ENCODE measurements around the gene UCKL1. TPM values are rescaled to one million over a fixed set of nuclear protein-coding genes. Genes with fewer than 3 reads are reported as not detected.
"Not testable (repeated sequence)": the region's sequence is repeated elsewhere in the genome, so short reads cannot be mapped to it uniquely, and the experiment has no call there.

The UCKL1 gene
- total RNA-seq, 3 donors from 2014 or later (not counting 1 experiment from before 2014, with no cell fraction given), result 49.9 to 58.1 (median 49.9) TPM

DNA sequence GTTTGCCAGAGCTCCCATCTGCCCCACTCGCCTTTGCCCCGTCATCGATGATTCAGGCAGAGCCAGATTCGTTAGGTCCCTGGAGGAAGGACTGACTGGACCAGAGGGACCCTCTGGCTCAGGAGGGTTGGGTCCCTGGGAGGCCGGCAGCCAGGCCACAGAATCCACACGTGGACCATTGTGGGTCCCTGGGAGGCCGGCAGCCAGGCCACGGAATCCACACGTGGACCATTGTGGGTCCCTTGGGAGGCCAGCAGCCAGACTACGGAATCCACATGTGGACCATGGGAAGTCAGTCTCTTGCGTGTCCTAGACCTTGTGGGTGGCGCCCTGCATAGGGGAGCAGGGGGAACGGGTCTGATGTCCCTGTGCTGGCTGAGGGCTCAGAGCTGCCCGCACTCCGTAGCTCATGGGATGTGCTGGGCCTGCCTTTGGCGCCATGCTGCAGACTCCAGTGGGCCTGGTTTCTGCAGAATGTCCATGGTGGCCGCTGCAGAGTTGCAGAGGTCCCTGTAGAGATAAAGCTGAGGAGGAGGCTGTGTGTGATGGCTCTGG lies 23.5 kb downstream of the UCKL1 start:
- peaks cover 66% of the 10 kb centered on the region for H3K36me3 ChIP-seq (ENCODE audit: control insufficient read depth, insufficient read depth, low read length)

DNA sequence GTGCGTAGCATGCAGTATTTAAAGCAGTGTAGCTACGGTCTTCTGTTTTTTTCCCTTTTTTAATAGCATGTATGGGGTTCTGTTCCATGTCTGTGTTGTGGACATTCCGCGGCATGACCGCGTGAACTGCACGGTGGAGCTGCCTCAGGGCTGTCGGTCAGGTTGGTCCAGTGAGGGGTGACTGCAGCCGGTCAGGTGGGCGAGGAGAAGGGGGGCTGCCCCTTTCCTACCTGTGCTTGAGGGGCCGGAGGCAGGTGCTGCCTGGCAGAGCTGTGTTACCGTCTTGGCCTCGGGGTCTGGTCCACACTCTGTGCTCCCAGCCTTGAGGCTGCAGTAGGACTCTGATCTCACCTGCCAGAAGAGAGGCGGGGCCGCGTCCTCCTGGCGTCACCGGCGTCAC lies 24.5 kb downstream of the UCKL1 start:
- 97% methylated on average over 19 of the region's 19 CpGs for WGBS (ENCODE audit: insufficient coverage)
- ATAC-seq, result no peak
- TF ChIP-seq, protein P1, sequence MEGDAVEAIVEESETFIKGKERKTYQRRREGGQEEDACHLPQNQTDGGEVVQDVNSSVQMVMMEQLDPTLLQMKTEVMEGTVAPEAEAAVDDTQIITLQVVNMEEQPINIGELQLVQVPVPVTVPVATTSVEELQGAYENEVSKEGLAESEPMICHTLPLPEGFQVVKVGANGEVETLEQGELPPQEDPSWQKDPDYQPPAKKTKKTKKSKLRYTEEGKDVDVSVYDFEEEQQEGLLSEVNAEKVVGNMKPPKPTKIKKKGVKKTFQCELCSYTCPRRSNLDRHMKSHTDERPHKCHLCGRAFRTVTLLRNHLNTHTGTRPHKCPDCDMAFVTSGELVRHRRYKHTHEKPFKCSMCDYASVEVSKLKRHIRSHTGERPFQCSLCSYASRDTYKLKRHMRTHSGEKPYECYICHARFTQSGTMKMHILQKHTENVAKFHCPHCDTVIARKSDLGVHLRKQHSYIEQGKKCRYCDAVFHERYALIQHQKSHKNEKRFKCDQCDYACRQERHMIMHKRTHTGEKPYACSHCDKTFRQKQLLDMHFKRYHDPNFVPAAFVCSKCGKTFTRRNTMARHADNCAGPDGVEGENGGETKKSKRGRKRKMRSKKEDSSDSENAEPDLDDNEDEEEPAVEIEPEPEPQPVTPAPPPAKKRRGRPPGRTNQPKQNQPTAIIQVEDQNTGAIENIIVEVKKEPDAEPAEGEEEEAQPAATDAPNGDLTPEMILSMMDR (IDR thresholded peaks at IDR 0.05), result no peak

More for the DNA sequence above, 23.5 kb downstream of the UCKL1 start:
- no peaks in the 10 kb centered on the region for H3K27me3 Mint-ChIP-seq (ENCODE audit: low read depth in 2 of 2)
- no peak overlapping the region for H3K4me3 Mint-ChIP-seq
- TF ChIP-seq, protein P1 (IDR thresholded peaks at IDR 0.05), result no peak
- H3K4me1 Mint-ChIP-seq, result peaks cover 0 to 7% of the 10 kb centered on the region in 2 donors
- intact Hi-C loops (cut with micrococcal nuclease), result no loop called here
- no peak overlapping the region for H3K4me3 ChIP-seq (ENCODE audit: low read length)
- DNase-seq, result no peak
- H3K27ac ChIP-seq (ENCODE audit: low read length), result no peak overlapping the region
- H3K9me3 Mint-ChIP-seq, result no peaks in the 10 kb centered on the region
- no peak for ATAC-seq
- H3K27me3 ChIP-seq (ENCODE audit: control insufficient read depth, insufficient read depth, low read length), result no peaks in the 10 kb centered on the region
- no peaks in the 10 kb centered on the region for H3K9me3 ChIP-seq (ENCODE audit: control insufficient read depth, insufficient read depth, low read length)
- no peak overlapping the region for H3K27ac Mint-ChIP-seq
- no peaks in the 10 kb centered on the region for H3K4me1 ChIP-seq (ENCODE audit: control insufficient read depth, insufficient read depth, low read length)
- no peaks in the 10 kb centered on the region for H3K36me3 Mint-ChIP-seq
- WGBS (ENCODE audit: insufficient coverage), result 96% methylated on average over 17 of the region's 17 CpGs

DNA sequence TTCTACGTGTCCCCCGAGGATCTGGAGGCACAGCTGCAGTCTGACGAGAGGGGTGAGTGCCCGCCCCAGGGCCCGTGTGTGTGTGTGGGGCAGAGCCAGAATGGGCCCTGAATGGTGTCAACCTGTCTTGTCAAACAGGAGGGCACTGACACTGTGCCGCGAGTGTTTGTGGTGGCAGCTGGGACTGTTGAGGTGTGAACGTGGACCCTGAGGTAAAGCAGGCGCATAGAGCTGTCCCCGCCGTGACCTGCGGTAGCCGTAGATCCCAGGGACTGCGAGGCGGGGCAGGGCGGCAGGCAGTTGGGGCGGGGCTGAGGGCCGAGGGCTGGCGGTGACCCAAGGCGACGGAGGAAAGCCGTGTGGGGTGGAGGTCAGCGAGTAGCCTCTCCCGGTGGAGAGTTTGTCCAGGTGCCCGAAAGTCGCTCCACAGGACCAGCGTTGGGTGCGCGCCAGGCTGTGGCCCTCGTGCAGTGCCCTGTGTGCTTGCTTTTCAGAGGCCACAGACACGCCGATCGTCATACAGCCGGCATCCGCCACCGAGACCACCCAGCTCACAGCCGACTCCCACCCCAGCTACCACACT lies 25.2 kb downstream of the UCKL1 start:
- Mint-ChIP-seq H3K36me3 (no peaks in the 10 kb centered on the region), H3K27ac (no peak overlapping the region), H3K4me1 (peaks cover 0 to 18% of the 10 kb centered on the region in 2 donors), H3K27me3 (ENCODE audit: low read depth in 2 of 2) (no peaks in the 10 kb centered on the region), H3K9me3 (no peaks in the 10 kb centered on the region), H3K4me3 (no peak overlapping the region)
- H3K4me3 ChIP-seq (ENCODE audit: low read length), result no peak overlapping the region
- intact Hi-C loops (cut with micrococcal nuclease), result no loop called here
- ATAC-seq, result no peak
- no peaks in the 10 kb centered on the region for H3K4me1 ChIP-seq (ENCODE audit: control insufficient read depth, insufficient read depth, low read length)
- 96% methylated on average over 37 of the region's 37 CpGs for WGBS (ENCODE audit: insufficient coverage)
- H3K27ac ChIP-seq (ENCODE audit: low read length), result no peak overlapping the region
- no peaks in the 10 kb centered on the region for H3K9me3 ChIP-seq (ENCODE audit: control insufficient read depth, insufficient read depth, low read length)
- no peak for DNase-seq
- TF ChIP-seq, protein P1 (IDR thresholded peaks at IDR 0.05), result no peak
- no peaks in the 10 kb centered on the region for H3K27me3 ChIP-seq (ENCODE audit: control insufficient read depth, insufficient read depth, low read length)
- peaks cover 70% of the 10 kb centered on the region for H3K36me3 ChIP-seq (ENCODE audit: control insufficient read depth, insufficient read depth, low read length)

More for the DNA sequence above, 24.5 kb downstream of the UCKL1 start:
- H3K9me3 Mint-ChIP-seq, result no peaks in the 10 kb centered on the region
- H3K4me3 Mint-ChIP-seq, result no peak overlapping the region
- no peaks in the 10 kb centered on the region for H3K36me3 Mint-ChIP-seq
- H3K27me3 Mint-ChIP-seq (ENCODE audit: low read depth in 2 of 2), result no peaks in the 10 kb centered on the region
- no peaks in the 10 kb centered on the region for H3K27me3 ChIP-seq (ENCODE audit: control insufficient read depth, insufficient read depth, low read length)
- H3K9me3 ChIP-seq (ENCODE audit: control insufficient read depth, insufficient read depth, low read length), result no peaks in the 10 kb centered on the region
- no peaks in the 10 kb centered on the region for H3K4me1 ChIP-seq (ENCODE audit: control insufficient read depth, insufficient read depth, low read length)
- peaks cover 66% of the 10 kb centered on the region for H3K36me3 ChIP-seq (ENCODE audit: control insufficient read depth, insufficient read depth, low read length)
- no peak for DNase-seq
- H3K27ac Mint-ChIP-seq, result no peak overlapping the region
- no peak overlapping the region for H3K27ac ChIP-seq (ENCODE audit: low read length)
- H3K4me3 ChIP-seq (ENCODE audit: low read length), result no peak overlapping the region
- intact Hi-C loops (cut with micrococcal nuclease), result no loop called here
- peaks cover 0 to 11% of the 10 kb centered on the region in 2 donors for H3K4me1 Mint-ChIP-seq

DNA sequence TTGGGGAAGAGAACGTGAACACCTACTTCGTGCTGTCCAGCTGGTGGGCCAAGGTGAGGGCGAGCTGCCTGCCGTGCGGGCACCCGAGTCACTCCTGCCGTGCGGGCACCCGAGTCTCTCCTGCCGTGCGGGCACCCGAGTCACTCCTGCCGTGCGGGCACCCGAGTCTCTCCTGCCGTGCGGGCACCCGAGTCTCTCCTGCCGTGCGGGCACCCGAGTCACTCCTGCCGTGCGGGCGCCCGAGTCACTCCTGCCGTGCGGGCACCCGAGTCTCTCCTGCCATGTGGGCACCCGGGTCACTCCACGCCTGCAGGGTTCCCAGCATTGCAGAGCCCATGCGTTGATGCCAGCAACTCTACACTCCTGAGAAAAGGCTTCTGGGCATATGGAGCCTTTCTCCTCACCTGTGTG lies 26.7 kb downstream of the UCKL1 start:
- intact Hi-C loops (cut with micrococcal nuclease); H3K4me3 ChIP-seq (ENCODE audit: low read length); DNase-seq; H3K9me3 ChIP-seq (ENCODE audit: control insufficient read depth, insufficient read depth, low read length); H3K27ac Mint-ChIP-seq; H3K36me3 Mint-ChIP-seq; ATAC-seq; H3K4me1 ChIP-seq (ENCODE audit: control insufficient read depth, insufficient read depth, low read length); H3K4me3 Mint-ChIP-seq; H3K9me3 Mint-ChIP-seq; H3K27ac ChIP-seq (ENCODE audit: low read length); H3K27me3 ChIP-seq (ENCODE audit: control insufficient read depth, insufficient read depth, low read length); H3K27me3 Mint-ChIP-seq (ENCODE audit: low read depth in 2 of 2): not testable (repeated sequence)
- peaks cover 9 to 15% of the 10 kb centered on the region in 2 donors for H3K4me1 Mint-ChIP-seq
- 97% methylated on average over 31 of the region's 31 CpGs for WGBS (ENCODE audit: insufficient coverage)
- peaks cover 55% of the 10 kb centered on the region for H3K36me3 ChIP-seq (ENCODE audit: control insufficient read depth, insufficient read depth, low read length)
